RPMI8226 (cell line): ENCODE data around the gene ZBTB8OS.
A peak's percentile ranks its signal among the peaks of the same experiment; 100 is the strongest.
"Not testable (repeated sequence)": the region's sequence is repeated elsewhere in the genome, so short reads cannot be mapped to it uniquely, and the experiment has no call there.

Experiments
- DNase-seq: peaks from one replicate; pipeline ENCODE4 v3.0.0-alpha.2; 2015

Gene ZBTB8OS

DNA sequence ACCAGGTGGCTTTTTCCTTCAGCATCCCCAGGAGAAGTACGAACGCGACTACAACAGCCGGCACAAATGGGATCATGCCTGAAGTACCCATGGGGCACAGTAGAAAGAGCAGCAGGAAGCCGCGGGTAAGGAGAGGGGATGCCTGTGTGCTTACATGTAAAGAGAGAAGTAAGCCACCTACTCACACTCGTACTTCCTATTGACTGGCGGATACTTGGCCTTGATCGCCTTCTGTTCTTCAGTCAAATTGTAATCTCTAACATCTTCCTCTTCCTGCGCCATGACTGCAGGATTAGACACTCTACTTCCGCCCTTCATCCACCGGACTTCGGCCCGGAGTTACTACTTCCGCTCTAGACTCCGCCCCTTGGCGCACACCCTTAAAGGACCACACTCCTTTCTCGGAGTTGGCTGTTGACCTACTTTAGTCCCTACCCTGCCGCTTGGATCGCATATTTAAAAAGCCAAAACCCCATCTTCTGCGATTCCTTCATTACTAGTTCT, at the start of gene ZBTB8OS:
Gene ZBTB8OS, minus strand, starts transcription at position 303 of the 504 bp plus-strand sequence. Its CDS starts 21 bp downstream, at position 282.
- DNase-seq: peak; percentile 98

- DNase-seq: not testable (repeated sequence)
Observed at GRCh38 chr1:32696996-32697395, 46.6 kb upstream of the ZBTB8OS start.

DNA sequence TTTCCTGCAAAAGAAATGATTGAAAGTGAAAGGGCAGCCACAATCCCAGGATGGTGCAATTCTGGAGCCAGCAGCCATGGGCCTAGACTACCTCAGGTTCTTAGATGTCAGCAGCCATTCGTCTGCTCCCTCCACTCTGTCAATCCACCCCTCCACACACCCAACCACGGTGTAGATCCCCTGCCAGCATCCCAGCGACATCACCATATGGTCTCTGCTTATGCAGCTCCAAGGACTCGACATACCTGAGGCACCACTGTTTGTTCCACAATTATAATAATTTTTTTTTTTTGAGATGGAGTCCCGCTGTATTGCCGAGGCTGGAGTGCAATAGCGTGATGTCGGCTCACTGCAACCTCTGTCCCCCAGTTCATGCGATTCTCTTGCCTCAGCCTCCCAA, 45.7 kb upstream of the ZBTB8OS start:
- no peak for DNase-seq

DNA sequence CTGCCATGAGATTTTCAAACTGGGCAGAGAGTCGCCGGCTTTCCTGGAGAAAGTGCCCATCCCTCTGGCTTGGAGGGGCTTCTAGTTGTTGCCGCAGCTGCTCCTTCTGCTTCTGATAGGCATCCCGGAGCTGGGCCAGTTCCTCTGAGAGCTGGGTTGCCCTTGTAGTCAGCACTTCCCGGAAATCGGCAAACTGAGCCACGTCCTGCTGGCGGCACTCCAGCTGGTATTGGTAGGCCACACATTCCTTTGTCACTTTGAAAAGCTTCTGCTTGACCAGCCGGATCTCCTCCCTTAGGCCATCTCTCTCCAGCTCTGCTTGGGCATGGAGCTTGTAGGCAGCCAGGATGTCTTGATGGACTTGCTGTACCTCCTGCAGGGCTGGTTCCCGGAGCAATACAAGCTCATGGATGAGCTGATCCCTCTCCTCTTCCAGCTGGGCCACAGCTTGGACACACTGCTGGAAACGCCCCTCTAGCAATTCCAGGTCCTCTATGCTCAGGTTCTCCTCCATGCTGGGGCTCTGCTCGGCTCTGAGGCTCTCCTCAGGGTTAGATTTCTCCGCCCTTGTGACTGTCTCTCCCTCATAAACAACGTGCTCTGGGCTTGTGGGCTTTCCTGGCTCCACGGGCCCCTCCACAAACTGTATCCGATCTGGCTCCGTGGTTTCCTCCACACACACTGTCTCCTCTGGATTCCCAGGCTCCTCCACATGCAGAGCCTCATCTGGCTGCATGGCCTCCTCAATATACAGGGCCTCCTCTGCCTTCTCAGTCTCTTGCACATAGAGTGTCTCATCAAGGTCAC, 45.0 kb upstream of the ZBTB8OS start:
- peak; percentile 78 for DNase-seq

- no peak for DNase-seq
Observed at GRCh38 chr1:32693455-32694174, 43.3 kb upstream of the ZBTB8OS start.

- no peak for DNase-seq
Observed at GRCh38 chr1:32686387-32686786, 36.0 kb upstream of the ZBTB8OS start.

DNA sequence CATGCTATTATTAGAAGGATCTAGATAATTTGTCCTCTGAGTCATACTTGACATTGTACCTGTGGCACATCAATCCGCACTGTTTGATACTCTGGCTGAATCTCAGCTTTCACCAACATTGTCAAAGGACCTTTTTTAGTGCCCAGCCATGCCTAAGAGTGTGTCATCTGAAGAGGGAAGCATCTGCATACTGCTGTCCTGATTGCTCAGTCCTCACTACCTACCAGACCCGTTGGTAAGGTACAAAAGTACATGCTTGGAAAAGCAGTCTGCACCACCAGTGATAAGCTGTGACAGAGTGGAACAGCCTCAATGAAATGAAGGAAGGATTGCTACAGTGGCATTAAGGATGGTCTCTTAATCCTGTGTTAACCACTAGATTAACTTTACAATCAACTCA, 35.1 kb upstream of the ZBTB8OS start:
- no peak for DNase-seq

- no peak for DNase-seq
Observed at GRCh38 chr1:32684167-32684811, 33.9 kb upstream of the ZBTB8OS start.

DNA sequence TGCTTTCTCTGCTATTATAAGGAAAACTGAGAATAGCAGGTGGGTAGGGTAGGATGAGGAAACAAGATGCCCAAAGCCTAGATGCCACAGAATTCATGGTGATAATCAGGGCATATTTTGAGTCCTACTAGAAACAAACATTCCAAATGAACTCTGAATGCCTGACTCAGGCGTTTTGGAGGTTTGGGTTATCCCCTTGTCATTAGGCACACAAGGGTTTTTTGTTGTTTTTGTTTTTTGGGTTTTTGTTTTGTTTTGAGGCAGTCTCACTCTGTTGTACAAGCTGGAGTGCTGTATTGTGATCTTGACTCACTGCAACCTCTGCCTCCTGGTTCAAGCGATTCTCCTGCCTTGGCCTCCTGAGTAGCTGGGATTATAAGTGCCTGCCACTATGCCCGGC, 33.0 kb upstream of the ZBTB8OS start:
- DNase-seq: no peak

- no peak for DNase-seq
Observed at GRCh38 chr1:32681999-32682398, 31.6 kb upstream of the ZBTB8OS start.

DNA sequence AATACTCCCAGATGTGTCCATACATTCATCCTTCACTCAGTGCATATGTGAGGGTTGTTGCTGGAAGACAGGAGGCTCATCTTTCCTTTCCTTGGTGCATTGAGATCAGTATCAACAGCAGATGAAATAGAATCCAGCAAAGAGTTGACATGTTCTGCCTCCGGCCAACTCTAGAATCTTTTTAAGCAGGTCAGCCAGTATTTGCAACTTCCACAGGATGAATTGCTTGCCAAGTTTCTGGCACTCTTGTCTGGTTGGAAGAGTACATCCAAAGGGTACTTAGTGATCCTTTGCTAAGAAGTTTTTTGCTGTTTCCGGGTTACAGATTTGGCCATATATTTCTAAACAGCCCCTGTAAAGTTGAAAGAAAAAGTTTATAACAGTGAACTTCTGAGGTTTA, 31.2 kb upstream of the ZBTB8OS start:
- DNase-seq: no peak

DNA sequence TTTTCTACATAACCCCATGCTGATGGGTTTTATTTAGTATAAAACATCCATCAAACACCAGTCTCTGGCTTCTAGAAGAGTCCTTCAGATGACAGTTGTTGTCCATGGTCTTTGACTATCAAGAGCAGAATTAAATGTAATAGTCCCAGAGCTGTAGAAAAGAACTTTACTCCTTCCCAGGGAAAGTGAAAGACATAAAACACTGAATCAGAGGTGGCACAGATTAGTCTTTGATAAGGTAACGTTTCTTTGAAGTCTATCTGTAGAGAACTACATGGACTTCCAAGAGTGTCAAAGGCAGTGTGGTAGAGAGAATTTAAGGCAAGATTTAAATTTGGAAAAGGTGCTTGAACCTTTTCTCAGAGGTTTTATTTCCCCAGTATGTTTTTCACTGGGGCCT, 30.3 kb upstream of the ZBTB8OS start:
- DNase-seq: no peak

GRCh38 chr1:32679993-32680392, 29.6 kb upstream of the ZBTB8OS start:
- DNase-seq: not testable (repeated sequence)

GRCh38 chr1:32676945-32677344, 26.6 kb upstream of the ZBTB8OS start:
- DNase-seq: no peak

- DNase-seq: not testable (repeated sequence)
Observed at GRCh38 chr1:32668716-32669115, 18.4 kb upstream of the ZBTB8OS start.

DNA sequence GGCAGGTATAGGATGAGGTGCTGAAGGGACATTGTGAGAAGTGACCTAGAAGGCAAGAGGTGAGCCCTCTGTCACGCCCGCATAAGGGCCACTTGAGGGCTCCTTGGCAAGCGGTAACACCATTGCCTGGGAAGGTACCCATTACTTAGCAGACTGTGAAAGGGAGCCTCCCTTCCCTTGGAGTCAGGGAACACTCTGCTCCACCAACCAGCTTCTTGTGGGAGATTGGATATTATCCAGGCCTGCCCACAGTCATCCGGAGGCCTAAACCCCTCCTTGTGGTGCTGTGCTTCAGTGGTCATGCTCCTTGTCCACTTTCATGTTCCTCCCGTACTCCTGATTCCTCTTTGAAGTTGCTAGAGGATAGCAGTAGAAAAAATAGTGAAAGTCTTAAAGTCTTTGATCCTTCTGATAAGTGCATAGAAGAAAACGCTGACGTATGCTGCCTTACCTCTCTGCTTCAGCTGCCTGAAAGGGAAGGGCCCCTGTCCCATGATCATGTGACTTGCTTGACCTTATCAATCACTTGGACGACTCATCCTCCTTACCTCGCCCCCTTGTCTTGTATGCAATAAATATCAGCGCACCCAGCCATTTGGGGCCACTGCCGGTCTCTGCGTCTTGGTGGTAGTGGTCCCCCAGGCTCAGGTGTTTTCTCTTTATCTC, 16.7 kb upstream of the ZBTB8OS start:
- no peak for DNase-seq

- DNase-seq: no peak
Observed at GRCh38 chr1:32665915-32666314, 15.6 kb upstream of the ZBTB8OS start.

DNA sequence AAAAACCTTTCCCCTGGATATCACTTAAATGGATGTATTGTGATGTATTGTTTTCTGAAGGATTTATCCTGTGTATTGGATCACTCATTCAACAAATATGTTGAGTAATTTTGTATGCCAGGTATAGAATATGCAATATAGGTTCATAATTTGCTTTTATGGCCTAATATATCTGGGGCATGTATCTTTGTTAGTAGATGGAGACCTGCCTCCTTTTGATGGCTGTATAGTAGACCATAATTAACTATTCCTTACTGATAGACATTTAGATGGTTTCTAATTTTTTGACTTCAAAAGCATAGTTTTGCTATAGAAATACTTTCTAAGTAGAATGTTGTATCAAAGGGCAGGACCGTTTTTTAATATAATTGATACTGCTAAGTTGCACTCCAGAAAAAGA, 9.2 kb upstream of the ZBTB8OS start:
- no peak for DNase-seq

DNA sequence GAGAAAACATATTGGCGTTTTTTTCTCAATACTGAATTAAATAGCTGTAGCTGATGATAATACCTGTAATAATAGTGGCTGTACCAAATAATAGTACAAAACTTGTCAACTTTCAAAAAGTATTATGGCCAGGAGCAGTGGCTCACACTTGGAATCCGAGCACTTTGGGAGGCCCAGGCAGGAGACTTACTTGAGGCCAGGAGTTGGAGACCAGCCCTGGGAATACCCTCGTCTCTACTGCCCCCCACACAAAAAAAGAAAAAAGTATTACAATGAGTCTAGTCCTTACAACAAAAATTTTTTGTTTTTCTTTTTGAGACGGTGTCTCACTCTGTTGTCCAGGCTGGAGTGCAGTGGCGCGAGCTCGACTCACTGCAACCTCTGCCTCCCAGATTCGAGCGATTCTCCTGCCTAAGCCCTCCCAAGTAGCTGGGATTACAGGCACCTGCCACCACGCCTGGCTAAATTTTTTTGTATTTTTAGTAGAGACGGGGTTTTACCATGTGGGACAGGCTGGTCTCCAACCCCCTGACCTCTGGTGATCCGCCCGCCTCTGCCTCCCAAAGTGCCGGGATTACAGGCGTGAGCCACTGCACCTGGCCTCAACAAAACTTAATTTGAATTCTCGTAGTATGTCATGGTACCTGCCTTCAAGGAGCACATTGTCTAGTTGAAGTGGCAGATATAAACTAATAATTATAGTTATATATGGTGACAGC, 2.1 kb upstream of the ZBTB8OS start:
- no peak for DNase-seq

- no peak for DNase-seq
Observed at GRCh38 chr1:32651461-32652073, 1.2 kb upstream of the ZBTB8OS start.

GRCh38 chr1:32650752-32651460, 556 bp upstream of the ZBTB8OS start, which contains the start of gene RBBP4:
Gene RBBP4, plus strand, starts transcription at chr1:32651208. Its CDS starts 99 bp downstream, at chr1:32651307.
- DNase-seq: peak; percentile 100
